CD14-positive monocyte (primary cell): ENCODE data around the gene IGF2BP3. TPM values are rescaled to one million over a fixed set of nuclear protein-coding genes. Genes with fewer than 3 reads are reported as not detected.

Experiments used
- DNase-seq, 3 donors: peaks; one replicate each; pipeline ENCODE4 v3.0.0-alpha.2; 2011 to 2022
- H2AFZ ChIP-seq: 2 replicates; pipeline ENCODE4 v1.6.0; 2012; ENCODE audit warnings: mild to moderate bottlenecking, low read depth, low read length, inconsistent platforms; ENCODE audit not compliant: insufficient read depth, poor library complexity, severe bottlenecking
- H3K27ac ChIP-seq, 2 donors: 1 replicate in 1 of 2; 2 replicates in 1 of 2; pipeline ENCODE4 v1.5.1; 2012 to 2013; ENCODE audit warnings: low read length in 2 of 2, control low read depth in 1 of 2, inconsistent platforms in 1 of 2, low read depth in 1 of 2, mild to moderate bottlenecking in 1 of 2
- H3K27me3 ChIP-seq, 2 donors: one replicate each; pipeline versions ENCODE4 v1.6.0 to v1.6.1; 2011 to 2013; ENCODE audit warnings: low read length in 2 of 2; ENCODE audit not compliant: control insufficient read depth in 2 of 2, insufficient read depth in 2 of 2
- H3K36me3 ChIP-seq, 2 donors: replicated peaks in 1 of 2; 1 replicate in 1 of 2; 2 replicates in 1 of 2; pipeline versions ENCODE4 v1.5.1 to v1.6.1; 2012 to 2013; ENCODE audit warnings: low read length in 2 of 2, control low read depth in 1 of 2, inconsistent platforms in 1 of 2, mild to moderate bottlenecking in 1 of 2; ENCODE audit not compliant: insufficient read depth in 2 of 2, control insufficient read depth in 1 of 2
- H3K4me1 ChIP-seq, 2 donors: 1 replicate in 1 of 2; 2 replicates in 1 of 2; pipeline versions ENCODE4 v1.5.1 to v1.6.1; 2012 to 2013; ENCODE audit warnings: low read length in 2 of 2, control low read depth in 1 of 2, inconsistent platforms in 1 of 2, mild to moderate bottlenecking in 1 of 2, moderate library complexity in 1 of 2; ENCODE audit not compliant: insufficient read depth in 2 of 2, control insufficient read depth in 1 of 2
- H3K4me2 ChIP-seq: replicated peaks from 2 replicates; pipeline ENCODE3; 2012; ENCODE audit warnings: low read length, moderate library complexity, mild to moderate bottlenecking; ENCODE audit not compliant: poor library complexity, severe bottlenecking; ENCODE audit errors: extremely low read depth
- H3K4me3 ChIP-seq, 3 experiments: fragments of 200-600 bp in 1 of 3; sonication (generic) in 1 of 3; replicated peaks in 1 of 3; 1 replicate in 2 of 3; 2 replicates in 1 of 3; pipeline ENCODE4 v1.5.1; 2011 to 2013; ENCODE audit warnings: low read length in 3 of 3, mild to moderate bottlenecking in 3 of 3, control low read depth in 2 of 3, low read depth in 2 of 3, inconsistent platforms in 1 of 3, moderate library complexity in 1 of 3
- H3K79me2 ChIP-seq: 2 replicates; pipeline ENCODE4 v1.6.0; 2012; ENCODE audit warnings: mild to moderate bottlenecking, control low read depth, inconsistent platforms, low read length, moderate library complexity; ENCODE audit not compliant: insufficient read depth
- H3K9ac ChIP-seq: 2 replicates; pipeline ENCODE4 v1.6.0; 2017; ENCODE audit warnings: low read length, mild to moderate bottlenecking; ENCODE audit not compliant: insufficient read depth, poor library complexity, severe bottlenecking
- H3K9me3 ChIP-seq, 2 donors: replicated peaks in 1 of 2; 1 replicate in 1 of 2; 2 replicates in 1 of 2; pipeline versions ENCODE4 v1.5.1 to v1.6.1; 2012 to 2013; ENCODE audit warnings: low read length in 2 of 2, control low read depth in 1 of 2; ENCODE audit not compliant: control insufficient read depth in 1 of 2, insufficient read depth in 1 of 2
- H4K20me1 ChIP-seq: 2 replicates; pipeline ENCODE4 v1.6.0; 2012; ENCODE audit warnings: mild to moderate bottlenecking, low read length, control low read depth, moderate library complexity; ENCODE audit not compliant: insufficient read depth
- H3K27ac Mint-ChIP-seq, 7 donors: one replicate each; pipeline ENCODE4 v1.8.0; 2020; ENCODE audit warnings: mild to moderate bottlenecking in 7 of 7, mixed read lengths in 7 of 7, moderate library complexity in 6 of 7, inconsistent platforms in 2 of 7
- H3K27me3 Mint-ChIP-seq, 3 donors: one replicate each; pipeline ENCODE4 v1.8.0; 2021 to 2022; ENCODE audit warnings: low read depth in 3 of 3, mild to moderate bottlenecking in 3 of 3, mixed read lengths in 3 of 3, moderate library complexity in 3 of 3, inconsistent platforms in 1 of 3
- H3K36me3 Mint-ChIP-seq, 2 donors: one replicate each; pipeline ENCODE4 v1.8.0; 2020; ENCODE audit warnings: mixed read lengths in 2 of 2, inconsistent platforms in 1 of 2, mild to moderate bottlenecking in 1 of 2
- H3K4me1 Mint-ChIP-seq: one replicate; pipeline ENCODE4 v1.8.0; 2020; ENCODE audit warnings: mild to moderate bottlenecking, mixed read lengths
- H3K4me3 Mint-ChIP-seq, 2 donors: one replicate each; pipeline ENCODE4 v1.8.0; 2020; ENCODE audit warnings: mild to moderate bottlenecking in 2 of 2, mixed read lengths in 2 of 2, moderate library complexity in 1 of 2
- H3K9me3 Mint-ChIP-seq, 7 donors: one replicate each; pipeline ENCODE4 v1.8.0; 2020 to 2022; ENCODE audit warnings: mixed read lengths in 7 of 7, mild to moderate bottlenecking in 6 of 7, moderate library complexity in 6 of 7, inconsistent platforms in 2 of 7
- WGBS: methylation state at CpG from one replicate; pipeline ENCODE4 v1.1.5; 2013; ENCODE audit warnings: missing lambda C conversion rate; ENCODE audit not compliant: insufficient coverage; 5-methylcytosine and 5-hydroxymethylcytosine counted together
- intact Hi-C, 2 donors: fragments of 100-400 bp; cut with micrococcal nuclease; formaldehyde crosslinking; loops; one replicate each; pipeline versions ENCODE4 v1.15.0 to v1.15.1; 2023
- polyA plus RNA-seq, 3 donors: library from polyadenylated mRNA; depleted of rRNA in 1 of 3; unstranded in 2 of 3; stranded (reverse) in 1 of 3; fragments of 300-500 nt in 2 of 3; fragments of >200 nt in 1 of 3; fragmentation: Illumina TruSeq in 2 of 3; gene quantifications; 1 replicate in 2 of 3; 2 replicates in 1 of 3; pipeline ENCODE4 v1.2.3, GENCODE V29; 2012 to 2021
- TF ChIP-seq, protein P1 (sequence below): fragments of 200-600 bp; IDR thresholded peaks from one replicate; pipeline ENCODE4 v1.8.0; 2022; ENCODE audit warnings: antibody characterized with exemption, mild to moderate bottlenecking

The IGF2BP3 gene
- polyA plus RNA-seq, 3 donors, result 0.60 to 5.3 (median 3.2) TPM

DNA sequence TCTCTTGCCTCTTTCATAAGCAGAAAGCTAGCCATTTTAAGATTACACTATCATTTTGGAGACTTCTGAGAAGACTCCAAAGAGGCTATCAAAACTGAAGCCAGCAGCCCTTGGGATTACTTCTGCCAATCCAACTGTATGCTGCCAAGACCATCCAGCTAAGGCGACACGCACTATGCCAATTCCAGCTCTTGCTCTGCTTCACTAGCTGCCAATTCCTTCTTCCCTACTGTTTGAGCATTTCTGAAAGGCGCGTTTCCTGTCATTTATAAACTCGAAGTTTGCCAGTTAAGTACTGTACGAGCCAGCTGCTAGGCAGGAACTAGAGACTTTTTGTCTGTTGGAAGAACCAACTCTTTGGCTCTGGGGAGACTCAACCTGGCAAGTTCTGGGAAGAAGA lies 134.7 kb downstream of the IGF2BP3 start:
- H3K4me1 ChIP-seq, result peaks cover 7 to 10% of the 10 kb centered on the region in 2 donors
- Mint-ChIP-seq H3K27ac (peak overlapping the region in 1 of 7 donors; percentile 17), H3K27me3 (peaks cover 0 to 1% (median 0%) of the 10 kb centered on the region in 3 donors), H3K36me3 (peaks cover 0 to 2% of the 10 kb centered on the region in 2 donors), H3K9me3 (peaks cover 0 to 6% (median 2%) of the 10 kb centered on the region in 7 donors), H3K4me1 (peaks cover 15% of the 10 kb centered on the region), H3K4me3 (no peak overlapping the region)
- no peak overlapping the region for H3K27ac ChIP-seq
- no peak for DNase-seq
- WGBS, result 59% methylated on average over 6 of the region's 6 CpGs
- H3K27me3 ChIP-seq, result no peaks in the 10 kb centered on the region
- TF ChIP-seq, protein P1, sequence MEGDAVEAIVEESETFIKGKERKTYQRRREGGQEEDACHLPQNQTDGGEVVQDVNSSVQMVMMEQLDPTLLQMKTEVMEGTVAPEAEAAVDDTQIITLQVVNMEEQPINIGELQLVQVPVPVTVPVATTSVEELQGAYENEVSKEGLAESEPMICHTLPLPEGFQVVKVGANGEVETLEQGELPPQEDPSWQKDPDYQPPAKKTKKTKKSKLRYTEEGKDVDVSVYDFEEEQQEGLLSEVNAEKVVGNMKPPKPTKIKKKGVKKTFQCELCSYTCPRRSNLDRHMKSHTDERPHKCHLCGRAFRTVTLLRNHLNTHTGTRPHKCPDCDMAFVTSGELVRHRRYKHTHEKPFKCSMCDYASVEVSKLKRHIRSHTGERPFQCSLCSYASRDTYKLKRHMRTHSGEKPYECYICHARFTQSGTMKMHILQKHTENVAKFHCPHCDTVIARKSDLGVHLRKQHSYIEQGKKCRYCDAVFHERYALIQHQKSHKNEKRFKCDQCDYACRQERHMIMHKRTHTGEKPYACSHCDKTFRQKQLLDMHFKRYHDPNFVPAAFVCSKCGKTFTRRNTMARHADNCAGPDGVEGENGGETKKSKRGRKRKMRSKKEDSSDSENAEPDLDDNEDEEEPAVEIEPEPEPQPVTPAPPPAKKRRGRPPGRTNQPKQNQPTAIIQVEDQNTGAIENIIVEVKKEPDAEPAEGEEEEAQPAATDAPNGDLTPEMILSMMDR, result no peak
- H3K36me3 ChIP-seq, result no peaks in the 10 kb centered on the region
- H3K79me2 ChIP-seq, result no peaks in the 10 kb centered on the region
- H3K9me3 ChIP-seq, result no peaks in the 10 kb centered on the region
- H3K4me3 ChIP-seq, result no peak overlapping the region
- no peak overlapping the region for H3K9ac ChIP-seq
- H4K20me1 ChIP-seq, result no peaks in the 10 kb centered on the region
- intact Hi-C loops, result no loop called here
- H2AFZ ChIP-seq, result no peak overlapping the region
- H3K4me2 ChIP-seq, result no peak overlapping the region

- no peak for DNase-seq
- Histone ChIP-seq H3K36me3 (no peaks in the 10 kb centered on the region), H3K4me2 (no peak overlapping the region), H3K4me3 (no peak overlapping the region), H3K79me2 (no peaks in the 10 kb centered on the region), H3K27ac (no peak overlapping the region), H2AFZ (no peak overlapping the region), H3K27me3 (no peaks in the 10 kb centered on the region), H4K20me1 (no peaks in the 10 kb centered on the region), H3K4me1 (peaks cover 7 to 10% of the 10 kb centered on the region in 2 donors), H3K9me3 (no peaks in the 10 kb centered on the region), H3K9ac (no peak overlapping the region)
- intact Hi-C loops, result no loop called here
- peaks cover 0 to 1% of the 10 kb centered on the region in 2 donors for H3K36me3 Mint-ChIP-seq
- H3K27ac Mint-ChIP-seq, result no peak overlapping the region
- no peak overlapping the region for H3K4me3 Mint-ChIP-seq
- peaks cover 0 to 6% (median 2%) of the 10 kb centered on the region in 7 donors for H3K9me3 Mint-ChIP-seq
- H3K4me1 Mint-ChIP-seq, result peaks cover 15% of the 10 kb centered on the region
- TF ChIP-seq, protein P1, result no peak
- 100% methylated on average over 1 of the region's 2 CpGs for WGBS
- H3K27me3 Mint-ChIP-seq, result peaks cover 0 to 1% (median 0%) of the 10 kb centered on the region in 3 donors
Measured at GRCh38 chr7:23335136-23335535, 135.2 kb downstream of the IGF2BP3 start.
